DMS79 treated with DMSO at 0.1 percent for 48 hours (cell line): ENCODE results near the gene GRID1.
"Not testable (repeated sequence)": the region's sequence is repeated elsewhere in the genome, so short reads cannot be mapped to it uniquely, and the experiment has no call there.

ENCODE experiments used
- DNase-seq: peaks from one replicate; lab custom pipeline; 2025; lab: John Stamatoyannopoulos, UW

GRID1 gene

DNA sequence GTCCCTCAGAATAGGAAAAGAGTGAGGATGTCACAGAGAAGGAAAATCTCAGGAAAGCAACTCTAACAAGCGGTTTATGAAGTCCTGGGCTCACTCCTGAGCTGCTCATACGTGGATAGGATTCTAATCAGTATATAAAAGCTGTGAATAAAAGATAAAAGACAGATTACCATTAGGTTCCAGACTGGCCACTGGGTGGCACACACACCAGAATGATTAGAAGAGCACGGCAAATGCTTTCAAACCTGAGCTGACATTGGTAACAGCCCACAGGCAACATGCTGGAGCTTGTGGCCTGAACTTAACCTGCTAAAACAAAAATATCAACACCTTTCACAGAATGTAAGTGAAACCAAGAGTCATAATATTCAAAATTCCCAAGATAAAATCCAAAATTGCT, 370.8 kb downstream of the GRID1 start:
- no peak for DNase-seq

DNA sequence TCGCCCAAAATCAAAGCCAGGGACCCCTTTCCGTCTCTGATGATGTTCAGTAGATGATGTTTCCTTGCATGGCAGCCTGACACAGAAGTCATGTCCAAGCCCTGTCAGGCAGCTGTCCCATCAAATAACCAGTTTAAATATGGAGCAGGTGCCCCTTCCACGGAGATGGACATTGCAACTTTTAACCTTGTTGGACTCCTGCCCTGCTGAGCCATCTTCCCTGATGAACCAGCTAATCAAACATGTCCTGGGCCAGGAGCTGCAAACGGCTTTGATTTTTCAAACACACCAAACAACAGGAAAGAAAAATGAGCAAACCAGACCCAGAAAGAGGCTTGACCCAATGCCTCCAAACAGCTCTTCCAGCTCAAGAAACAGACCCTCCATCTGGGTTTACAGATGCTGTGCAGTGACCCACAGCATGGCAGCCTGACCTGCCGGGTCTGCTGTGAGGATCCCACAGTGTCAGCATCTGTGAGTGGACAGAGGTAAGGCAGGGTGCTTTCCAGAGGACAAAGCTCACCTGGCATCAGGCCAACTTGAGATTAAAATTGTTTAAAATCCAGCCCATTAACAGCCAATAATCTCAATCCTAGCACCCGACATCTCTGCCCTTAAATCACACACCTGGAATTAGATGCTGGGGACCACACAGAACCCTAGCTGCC, 372.6 kb downstream of the GRID1 start:
- DNase-seq, result no peak

DNA sequence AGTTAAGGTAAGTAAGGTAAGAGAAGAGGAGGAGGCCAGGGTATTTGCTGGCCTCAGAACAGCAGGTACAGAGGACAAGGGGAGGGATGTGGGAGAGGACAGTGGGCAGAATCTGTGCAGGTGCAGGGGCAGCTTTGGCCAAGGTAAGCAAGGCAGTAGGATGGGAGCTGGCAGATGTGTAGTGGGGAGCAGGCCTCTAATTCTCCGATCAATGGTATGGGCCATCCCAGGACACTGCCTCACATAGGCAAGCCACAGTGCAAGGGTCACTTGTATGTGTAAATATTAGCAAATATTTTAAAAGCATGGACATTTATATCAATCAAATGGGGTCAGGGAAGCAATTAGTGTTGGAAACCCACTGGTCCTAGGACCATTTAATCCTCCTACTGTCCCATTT, 373.5 kb downstream of the GRID1 start:
- no peak for DNase-seq

DNA sequence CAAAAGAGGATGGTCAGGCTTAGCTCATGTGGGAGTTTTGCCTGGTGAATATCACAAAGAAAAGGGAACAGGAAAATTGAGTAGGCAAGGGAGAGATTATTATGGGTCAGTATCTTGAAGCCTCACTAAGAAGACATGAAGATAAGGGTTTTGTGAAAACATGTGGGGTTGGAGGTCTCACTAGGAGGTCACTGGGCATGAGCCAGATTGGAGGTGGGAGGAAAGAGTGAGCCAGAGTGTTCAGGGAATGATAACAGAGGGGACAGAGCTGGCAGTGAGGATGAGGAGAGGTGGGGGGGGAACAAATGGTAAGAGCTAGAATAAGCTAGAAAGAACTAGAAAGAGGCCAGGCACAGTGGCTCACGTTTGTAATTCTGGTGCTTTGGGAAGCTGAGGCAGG, 374.3 kb downstream of the GRID1 start:
- DNase-seq, result no peak

DNA sequence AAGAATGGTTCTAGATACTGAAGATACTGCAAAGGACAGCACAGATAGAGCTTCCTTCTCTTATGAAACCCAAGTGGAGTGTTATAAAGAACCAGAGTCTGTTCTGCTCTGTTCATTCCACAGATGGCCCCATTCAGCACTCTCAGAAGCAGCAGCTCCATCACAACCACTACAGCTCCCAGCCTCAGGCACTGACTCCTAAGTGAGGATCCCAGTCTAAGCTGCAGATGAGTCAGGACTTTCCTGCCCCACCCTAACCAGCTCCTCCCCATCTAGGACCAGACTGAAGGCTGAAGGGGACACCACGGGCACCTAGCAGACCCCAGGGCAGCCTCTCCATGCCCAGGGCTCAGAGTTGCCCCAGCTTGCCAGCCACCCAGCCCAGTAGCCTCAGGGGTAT, 379.8 kb downstream of the GRID1 start:
- no peak for DNase-seq

DNA sequence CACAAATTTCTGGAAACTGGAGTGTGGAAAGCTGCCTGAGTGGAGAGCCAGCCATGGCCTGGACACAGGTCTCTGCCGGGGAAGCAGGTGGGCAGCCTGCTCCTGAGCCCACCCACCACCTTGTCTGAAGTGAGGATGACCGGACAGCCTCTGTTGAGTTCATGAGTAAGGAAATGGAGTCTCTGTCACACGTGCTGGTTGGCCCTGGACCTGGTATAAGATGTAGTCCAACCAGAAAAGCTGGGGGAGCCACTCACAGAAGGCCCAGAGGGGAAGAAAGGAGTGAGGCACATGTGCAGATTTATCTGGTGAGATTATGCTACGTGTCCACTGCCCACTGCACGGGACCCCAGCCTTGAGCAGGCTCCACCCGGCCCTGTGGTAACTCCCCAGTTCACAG, 383.5 kb downstream of the GRID1 start:
- DNase-seq, result no peak

DNA sequence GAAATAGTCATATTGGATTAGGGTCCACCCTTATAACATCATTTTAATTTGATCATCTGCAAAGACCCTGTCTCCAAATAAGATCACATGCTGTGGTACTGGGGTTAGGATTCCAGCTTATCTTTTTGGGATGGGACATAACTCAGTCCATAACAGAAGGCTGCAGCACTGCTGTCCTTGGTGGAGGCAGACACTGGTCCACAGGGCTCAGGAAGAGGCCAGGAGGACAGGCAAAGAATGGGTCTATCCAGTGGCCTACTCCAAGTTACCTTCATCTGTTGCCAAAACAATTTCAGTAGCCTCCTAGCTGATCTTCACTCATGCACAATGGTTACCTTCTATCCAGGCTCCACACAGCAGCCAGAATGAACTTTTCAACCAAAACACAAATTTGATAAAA, 387.0 kb downstream of the GRID1 start:
- DNase-seq, result no peak

DNA sequence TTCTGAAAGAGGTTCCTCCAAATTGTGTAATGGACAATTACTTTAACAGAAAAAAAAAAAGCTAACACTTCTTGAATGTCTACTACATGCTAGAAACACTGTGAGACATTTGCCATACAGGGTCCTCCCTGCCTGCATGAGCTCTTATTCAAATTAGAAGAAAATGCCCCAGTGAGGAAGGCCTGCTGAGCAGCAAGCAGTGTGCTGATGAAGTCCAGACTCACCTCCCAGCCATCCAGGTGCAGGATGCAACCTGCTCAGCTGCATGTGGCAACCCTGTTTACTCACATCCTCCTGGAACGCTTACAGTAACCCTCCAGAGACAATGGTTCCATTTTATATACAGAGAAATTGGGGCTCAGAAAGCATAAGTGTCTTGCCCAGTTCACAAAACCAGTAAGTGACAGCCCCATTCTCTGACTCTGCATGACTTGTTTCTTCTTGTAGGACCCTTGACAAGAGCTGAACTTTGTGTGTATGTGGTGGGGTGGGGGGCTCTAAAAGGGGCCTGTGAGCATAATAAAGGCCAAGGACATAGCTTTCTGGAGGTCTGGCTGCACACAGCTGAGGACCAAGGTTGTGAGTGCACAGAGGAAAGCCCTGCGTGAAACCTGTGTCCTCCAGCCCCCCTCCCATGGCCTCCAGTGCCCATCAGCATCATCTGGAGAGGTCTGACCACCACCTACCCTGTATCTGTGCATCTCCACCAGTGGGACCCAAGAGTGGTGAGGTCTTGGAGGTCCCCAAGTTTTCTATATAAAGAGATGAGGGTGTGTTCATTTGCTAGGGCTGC, 387.8 kb downstream of the GRID1 start:
- DNase-seq, result no peak

DNA sequence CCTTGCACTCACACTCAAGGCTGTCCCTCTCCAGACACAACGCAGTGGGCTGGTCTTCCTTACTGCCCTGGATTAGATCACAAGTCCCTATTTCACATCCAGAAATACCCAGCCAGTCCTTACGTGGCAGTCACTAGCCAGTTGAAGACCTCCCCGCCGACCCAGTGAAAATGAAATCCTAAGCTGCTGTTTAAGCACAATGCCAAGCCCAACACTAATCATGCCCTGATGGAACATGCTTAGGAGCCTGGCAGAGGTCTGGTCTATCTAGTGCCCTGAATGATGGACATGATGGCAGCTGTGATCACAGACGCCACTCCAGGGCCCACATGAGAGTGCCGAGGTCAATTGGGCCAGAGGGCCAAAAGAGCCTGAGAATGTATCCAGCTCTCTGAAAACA, 389.0 kb downstream of the GRID1 start:
- DNase-seq, result no peak

DNA sequence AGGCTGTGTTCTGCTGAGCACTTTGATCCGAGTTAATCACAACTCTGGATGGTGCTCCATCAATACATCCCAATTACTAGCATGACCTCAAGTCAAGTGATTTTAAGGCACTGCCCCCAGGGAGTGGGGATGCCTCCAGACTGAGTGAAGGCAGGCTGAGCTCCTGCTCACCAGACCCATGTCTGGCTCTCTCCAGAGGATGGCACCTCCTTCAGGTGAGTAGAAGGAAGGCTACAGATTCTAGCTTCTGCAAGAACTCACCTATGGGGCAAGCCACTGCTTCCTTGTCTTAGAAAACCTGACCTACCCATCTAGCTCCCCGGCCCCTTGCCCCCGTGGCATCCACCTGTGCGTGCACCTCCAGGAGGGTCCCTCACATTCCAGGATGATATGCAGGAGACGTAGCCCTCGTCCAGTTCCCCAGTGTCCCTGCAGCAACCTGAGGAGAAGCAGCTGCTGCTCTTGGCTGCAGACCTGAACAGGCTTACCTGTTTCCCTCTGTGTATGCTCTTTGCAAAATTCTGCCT, 390.3 kb downstream of the GRID1 start:
- DNase-seq, result no peak

DNA sequence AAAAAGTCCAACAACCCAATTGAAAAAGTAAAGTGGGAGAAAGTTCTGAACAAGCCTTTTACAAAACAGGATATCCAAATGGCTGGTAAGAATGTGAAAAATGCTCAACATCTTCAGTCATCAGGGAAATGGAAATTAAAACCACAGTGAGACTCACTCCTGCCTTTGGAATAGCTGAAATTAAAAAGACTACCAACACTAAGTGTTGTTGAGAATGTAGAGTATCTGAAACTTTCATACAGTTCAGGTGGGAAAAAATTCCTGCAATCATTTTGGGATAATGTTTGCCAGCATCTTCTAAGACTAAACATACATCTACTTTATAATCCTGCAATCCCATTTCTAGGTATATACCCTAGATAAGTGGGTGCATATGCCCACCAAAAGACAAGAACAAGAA, 395.1 kb downstream of the GRID1 start:
- no peak for DNase-seq

DNA sequence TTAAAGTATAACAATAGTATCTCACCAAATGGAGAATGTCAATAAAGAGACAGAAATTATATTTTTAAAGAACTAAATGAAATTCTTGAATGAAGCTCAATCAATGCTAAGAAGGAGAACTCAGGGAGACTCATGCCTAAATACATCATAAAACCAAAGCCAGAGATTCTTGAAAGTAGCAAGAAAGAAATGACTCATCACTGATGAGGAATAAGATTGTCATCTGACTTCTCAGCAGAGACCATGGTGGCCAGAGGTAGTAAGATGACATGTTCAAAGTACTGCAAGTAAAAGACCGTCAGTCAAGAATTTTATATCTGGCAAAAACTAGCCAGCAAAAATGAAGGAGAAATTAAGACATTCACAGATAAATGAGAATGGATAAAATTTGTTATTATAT, 399.0 kb downstream of the GRID1 start:
- no peak for DNase-seq

DNA sequence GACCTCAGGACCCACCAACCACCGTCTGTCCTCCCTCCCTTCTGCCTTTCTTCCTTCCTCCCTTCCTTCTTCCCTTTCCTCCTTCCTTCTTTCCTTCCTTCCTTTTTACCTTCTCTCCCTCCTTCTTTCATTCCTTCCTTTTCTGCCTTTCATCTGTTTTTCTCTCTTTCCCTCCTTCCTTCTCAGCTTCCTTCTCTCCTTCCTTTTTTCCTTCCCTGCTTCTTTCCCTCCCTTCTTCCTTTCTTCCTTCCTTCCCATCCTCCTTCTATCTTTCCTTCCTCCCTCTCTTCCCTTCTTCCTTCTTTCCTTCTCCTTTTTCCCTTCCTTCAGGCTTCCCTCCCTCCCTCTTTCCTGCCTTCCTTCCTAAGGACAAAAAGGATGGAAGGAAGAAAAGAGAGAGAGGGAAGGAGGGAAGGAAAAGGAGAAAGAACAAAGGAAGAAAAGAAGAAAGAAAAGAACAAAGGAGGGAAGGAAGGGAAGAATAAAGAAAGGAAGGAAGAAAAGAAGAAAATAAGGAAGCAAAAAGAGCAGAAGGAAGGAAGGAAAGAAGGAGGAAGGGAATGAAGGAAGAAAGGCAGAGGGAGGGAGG, 405.0 kb downstream of the GRID1 start:
- no peak for DNase-seq

DNA sequence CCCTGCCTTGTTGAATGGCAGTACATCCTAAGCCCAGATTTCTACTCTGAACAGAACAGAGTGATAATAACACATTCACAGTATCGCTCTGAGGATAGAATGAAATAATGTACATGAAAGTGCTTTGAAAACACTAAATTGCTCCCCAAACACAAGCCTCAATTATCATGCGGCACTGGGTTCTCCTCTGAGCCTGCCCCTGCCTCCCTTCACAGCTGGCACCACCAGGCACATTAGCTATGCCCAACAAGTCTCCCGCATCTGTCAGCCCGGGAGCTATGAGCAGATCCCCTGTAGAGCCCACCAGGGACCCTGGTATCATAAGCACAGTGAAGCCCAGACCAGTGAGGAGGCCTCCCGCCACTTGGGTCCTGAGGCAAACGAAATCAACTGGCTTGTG, 405.5 kb downstream of the GRID1 start:
- DNase-seq, result no peak

DNA sequence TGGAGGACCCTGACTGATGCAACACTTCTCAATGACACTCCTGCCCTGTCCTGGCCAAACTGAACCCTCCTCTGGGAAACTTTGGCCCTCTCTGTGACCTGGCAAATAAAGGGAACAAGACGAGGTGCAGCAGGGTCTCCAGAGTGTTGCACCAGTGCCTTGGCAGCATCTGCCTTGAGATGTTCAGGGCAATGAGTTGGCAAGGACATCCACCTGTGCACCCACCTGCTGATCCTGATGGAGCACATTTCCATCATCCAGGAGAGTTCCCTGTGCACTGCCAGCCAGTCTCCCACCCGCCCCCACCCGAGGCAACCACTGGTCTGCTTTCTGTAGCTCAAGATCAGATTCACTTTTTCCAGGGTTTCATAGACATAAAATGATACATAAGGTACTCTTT, 407.4 kb downstream of the GRID1 start:
- no peak for DNase-seq

DNA sequence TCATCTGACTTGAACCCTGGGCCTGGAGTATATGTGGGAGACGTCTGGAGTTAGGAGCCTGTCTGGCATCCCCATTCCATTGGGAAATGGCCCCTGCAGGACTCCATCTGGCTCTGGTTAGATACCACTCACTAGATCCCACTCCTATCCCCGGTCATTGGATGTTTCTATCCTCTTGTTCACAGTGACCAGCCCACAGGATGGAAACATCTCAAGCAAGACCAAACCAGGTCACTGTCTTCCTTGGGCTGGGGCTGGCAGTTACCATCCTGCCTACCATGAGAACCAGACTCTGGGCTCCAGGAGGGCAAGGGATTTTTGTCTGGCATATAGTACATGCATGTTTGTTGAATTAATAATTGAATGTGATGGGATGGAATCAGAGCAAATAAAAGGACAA, 415.7 kb downstream of the GRID1 start:
- DNase-seq, result no peak

DNA sequence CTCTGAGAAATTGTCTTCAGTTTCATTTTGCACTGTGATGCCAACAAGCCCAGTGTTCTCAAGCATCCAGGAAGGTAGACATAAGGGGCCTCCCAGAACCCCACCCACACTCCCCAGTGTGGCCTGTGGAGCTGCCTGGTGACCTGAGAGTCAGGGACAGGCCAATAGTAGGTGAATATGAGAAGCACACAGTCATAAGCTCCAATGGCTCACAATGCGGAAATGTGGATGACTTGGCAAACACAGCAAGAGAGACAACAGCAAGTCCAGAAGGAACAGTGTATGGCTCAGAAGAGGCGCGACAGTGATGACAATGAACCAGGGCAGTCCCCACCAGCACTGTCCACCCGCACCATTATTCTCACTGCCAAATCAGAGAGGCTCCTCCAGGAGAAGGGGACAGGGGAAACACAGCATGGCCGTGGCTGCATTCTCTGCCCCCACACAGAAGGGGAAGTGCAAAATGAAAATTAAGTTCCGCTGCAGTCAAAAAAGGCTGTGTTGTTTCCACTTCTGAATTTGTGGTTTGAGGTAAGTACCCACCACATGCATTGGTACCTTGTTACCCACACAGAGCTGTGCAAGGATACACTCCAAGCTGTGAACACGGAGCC, 419.8 kb downstream of the GRID1 start:
- DNase-seq, result no peak

DNA sequence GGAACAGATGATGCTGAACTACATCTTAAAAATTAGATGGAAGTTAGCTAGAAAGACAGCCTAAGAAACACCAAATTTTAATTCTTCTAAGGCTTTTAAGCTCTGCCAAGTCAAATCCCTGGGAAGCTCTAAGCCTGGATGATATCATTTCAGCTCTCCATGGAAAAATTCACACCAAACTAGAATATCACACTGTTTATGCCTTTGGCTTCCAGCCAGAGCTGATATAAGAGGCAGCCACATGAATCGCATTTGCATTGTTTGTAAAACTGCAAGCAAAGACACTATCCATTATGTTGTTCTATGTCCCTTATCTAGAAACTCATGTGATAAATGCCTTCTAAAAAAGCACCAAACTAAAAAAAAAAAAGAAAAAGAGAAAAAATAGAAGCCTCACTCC, 430.4 kb downstream of the GRID1 start:
- DNase-seq, result no peak

DNA sequence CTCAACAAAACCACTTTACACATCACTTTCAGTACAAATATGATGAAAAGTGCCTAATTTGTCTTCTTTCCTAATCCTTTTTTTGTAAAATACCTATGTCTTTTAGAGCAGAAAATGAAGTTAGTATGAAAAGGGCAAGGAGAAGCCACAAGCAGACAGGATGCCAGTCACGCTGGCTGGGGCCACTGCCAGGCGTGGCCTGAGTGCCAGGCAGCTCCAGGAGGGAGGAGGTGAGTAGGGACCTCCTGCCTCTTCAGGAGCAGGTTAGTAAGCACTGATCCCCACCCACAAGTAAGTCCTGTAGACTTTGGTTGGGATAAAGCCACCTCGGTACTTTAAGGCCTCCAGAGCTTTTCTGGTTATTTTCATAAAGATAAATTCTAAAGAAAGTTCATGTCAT, 432.0 kb downstream of the GRID1 start:
- no peak for DNase-seq

DNA sequence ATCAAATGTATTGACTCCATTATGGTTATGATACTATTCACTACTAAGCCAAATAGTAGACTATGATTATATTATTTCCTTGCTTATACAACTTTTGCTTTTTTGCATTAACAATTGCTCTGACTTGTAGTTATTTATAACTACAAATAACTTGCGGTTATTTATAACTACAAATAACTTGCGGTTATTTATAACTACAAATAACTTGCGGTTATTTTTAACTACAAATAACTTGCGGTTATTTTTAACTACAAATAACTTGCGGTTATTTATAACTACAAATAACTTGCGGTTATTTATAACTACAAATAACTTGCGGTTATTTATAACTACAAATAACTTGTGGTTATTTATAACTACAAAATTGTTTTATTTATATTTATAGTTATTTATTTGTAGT, 436.6 kb downstream of the GRID1 start:
- not testable (repeated sequence) for DNase-seq

DNA sequence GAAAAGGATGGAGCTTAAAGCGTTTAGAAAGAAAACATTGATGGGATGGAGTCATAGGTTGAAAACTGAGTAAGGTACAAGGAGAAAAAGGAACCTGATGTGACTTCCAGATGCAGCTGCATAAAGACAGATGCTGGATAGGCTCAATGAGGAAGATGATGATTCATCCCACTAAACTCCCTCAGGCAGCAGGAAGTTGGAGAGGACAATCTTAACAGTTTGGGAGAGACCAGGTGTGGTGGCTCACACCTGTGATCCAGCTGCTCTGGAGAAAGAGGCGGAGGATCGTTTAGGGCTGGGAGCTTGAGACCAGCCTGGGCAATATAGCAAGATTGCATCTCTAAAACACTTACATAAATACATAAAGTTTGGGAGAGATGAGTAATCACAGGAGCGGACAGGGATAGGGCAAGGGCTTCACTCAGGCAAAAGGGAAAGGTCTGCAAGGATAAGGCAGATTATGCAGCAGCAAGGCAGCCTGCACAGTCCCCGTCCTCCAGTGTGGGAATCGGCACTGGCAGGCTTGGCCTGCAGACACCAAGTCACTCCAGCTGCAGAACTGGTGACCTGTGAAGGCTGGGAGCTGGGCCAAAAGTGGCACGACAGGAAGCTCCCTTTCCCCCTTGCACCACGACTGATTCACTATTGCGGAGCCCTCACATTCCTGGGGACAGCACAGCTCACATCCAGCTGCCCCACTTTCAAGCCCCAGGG, 438.5 kb downstream of the GRID1 start:
- no peak for DNase-seq

DNA sequence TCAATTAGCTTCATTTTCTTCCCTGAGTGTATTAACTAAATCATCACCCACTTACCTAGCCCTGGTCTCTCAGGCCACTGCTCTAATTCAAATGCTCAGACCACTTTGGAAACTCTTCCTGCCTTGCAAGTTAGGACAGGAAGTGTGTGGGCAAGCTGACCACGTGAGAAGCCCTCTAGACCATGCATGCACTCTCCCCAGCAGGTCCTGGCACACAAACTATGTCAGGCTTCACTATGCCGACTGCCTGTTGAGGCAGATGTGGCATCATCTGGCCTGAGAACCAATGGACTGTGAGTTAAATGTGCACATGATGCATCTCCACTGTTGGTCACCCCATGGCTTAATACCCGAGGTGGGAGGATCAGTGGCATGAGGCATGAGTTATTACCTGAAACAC, 439.6 kb downstream of the GRID1 start:
- no peak for DNase-seq
